ENCODE measurements around the gene FRAT2.
"Not testable (repeated sequence)": the region's sequence is repeated elsewhere in the genome, so short reads cannot be mapped to it uniquely, and the experiment has no call there.

The FRAT2 gene

GRCh38 chr10:97358349-97358748 lies 23.8 kb upstream of the FRAT2 start:
- H3K4me3 ChIP-seq (ENCODE audit: low read depth, low read length) = no peak overlapping the region
- DNase-seq (ENCODE audit: low read depth) = no peak

GRCh38 chr10:97356918-97357317 lies 22.4 kb upstream of the FRAT2 start:
- no peak overlapping the region for H3K4me3 ChIP-seq (ENCODE audit: low read depth, low read length)
- no peak for DNase-seq (ENCODE audit: low read depth)

DNA sequence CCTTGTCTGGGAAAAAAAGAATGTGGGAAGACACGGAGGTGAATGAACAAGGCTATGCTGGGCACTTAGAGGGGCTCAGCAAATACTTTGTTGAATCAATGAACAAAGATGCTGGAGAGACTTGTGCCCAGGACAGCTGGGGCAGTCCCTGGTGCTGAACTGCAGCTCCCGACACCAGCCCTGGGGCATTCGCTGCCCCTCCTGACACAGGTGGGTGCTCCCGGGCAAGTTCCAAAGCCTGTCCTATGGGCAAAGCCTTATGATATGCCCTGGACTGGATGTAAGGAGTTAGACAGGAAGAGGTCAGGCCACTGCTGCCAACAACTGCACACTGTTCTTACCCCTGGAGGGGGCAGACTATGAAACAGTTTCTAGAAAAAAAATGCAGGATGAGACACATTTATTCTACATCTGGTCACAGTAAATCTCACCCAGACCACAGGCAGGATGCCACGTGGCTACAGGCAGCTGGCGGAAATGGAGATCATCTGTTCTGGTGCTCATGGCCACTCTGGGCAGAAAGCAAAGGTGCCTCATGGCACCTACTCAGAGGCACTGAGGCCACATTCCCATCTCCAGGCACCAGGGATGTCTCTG lies 21.9 kb upstream of the FRAT2 start:
- H3K4me3 ChIP-seq (ENCODE audit: low read depth, low read length) = no peak overlapping the region
- DNase-seq (ENCODE audit: low read depth) = no peak

GRCh38 chr10:97355571-97355975 lies 21.0 kb upstream of the FRAT2 start:
- no peak for DNase-seq (ENCODE audit: low read depth)
- no peak overlapping the region for H3K4me3 ChIP-seq (ENCODE audit: low read depth, low read length)

- H3K4me3 ChIP-seq (ENCODE audit: low read depth, low read length) = no peak overlapping the region
- DNase-seq (ENCODE audit: low read depth) = no peak
Observed at GRCh38 chr10:97353945-97354344, 19.4 kb upstream of the FRAT2 start.

- no peak for DNase-seq (ENCODE audit: low read depth)
- H3K4me3 ChIP-seq (ENCODE audit: low read depth, low read length) = no peak overlapping the region
Observed at GRCh38 chr10:97349752-97350513, 15.4 kb upstream of the FRAT2 start.

GRCh38 chr10:97347317-97347716 lies 12.8 kb upstream of the FRAT2 start:
- DNase-seq (ENCODE audit: low read depth) = no peak

GRCh38 chr10:97343664-97344063 lies 9.1 kb upstream of the FRAT2 start:
- DNase-seq (ENCODE audit: low read depth); H3K4me3 ChIP-seq (ENCODE audit: low read depth, low read length): not testable (repeated sequence)

More at GRCh38 chr10:97347317-97347716, 12.8 kb upstream of the FRAT2 start:
- no peak overlapping the region for H3K4me3 ChIP-seq (ENCODE audit: low read depth, low read length)

DNA sequence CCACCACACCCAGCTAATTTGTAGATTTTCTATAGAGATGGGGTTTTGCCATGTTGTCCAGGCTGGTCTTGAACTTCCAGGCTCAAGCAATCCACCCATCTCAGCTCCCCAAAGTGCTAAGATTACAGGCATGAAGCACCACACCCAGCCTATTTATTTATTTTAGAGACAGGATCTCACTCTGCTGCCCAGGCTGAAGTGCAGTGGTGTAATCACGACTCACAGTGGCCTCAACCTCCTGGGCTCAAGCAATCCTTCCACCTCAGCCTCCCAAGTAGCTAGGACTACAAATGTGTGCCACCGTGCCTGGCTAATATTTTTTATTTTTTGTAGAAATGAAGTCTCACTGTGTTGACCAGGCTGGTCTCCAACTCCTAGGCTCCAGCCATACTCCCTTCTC lies 6.9 kb upstream of the FRAT2 start:
- no peak for DNase-seq (ENCODE audit: low read depth)
- no peak overlapping the region for H3K4me3 ChIP-seq (ENCODE audit: low read depth, low read length)

GRCh38 chr10:97338041-97338440 lies 3.5 kb upstream of the FRAT2 start:
- H3K4me3 ChIP-seq (ENCODE audit: low read depth, low read length) = no peak overlapping the region
- no peak for DNase-seq (ENCODE audit: low read depth)

- no peak for DNase-seq (ENCODE audit: low read depth)
- H3K4me3 ChIP-seq (ENCODE audit: low read depth, low read length) = no peak overlapping the region
Observed at GRCh38 chr10:97336942-97337831, 2.7 kb upstream of the FRAT2 start.

DNA sequence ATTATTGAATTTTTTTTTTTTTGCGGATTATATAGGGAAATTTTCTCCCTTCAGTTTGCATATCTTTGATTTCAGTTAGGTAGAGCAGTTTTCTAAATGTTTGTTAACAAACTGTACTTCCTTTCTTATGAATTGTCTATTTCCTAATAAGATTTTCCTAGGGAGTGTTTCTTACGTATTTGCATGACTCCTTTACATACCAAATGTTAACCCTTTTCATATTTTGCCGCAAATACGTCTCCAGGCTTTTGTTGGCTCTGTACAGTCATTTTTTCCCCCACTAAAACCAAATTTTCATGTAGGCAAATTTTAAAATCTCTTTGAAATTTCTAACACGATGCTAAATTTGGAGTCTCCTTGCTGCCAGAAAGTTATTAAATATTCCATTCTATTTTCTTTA lies 1.9 kb upstream of the FRAT2 start:
- no peak overlapping the region for H3K4me3 ChIP-seq (ENCODE audit: low read depth, low read length)
- DNase-seq (ENCODE audit: low read depth) = no peak

DNA sequence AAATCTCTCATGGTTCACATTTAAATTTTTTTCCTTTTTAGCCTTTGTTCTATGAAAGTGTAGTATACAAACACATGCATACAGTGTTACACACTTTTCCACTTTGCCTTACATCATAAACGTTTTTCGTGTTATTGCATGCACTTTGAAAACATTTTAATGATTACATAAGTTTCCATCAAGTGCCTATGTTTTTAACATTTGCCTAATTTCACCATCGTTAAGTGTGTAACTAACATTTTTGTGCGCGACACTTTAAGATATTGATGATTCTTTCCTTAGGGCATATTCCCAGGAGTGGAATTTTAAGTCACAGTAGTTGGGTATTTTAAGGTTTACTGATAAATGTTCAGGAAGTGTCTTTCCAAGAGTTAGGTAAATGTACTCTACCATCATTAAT lies 1.5 kb upstream of the FRAT2 start:
- H3K4me3 ChIP-seq (ENCODE audit: low read depth, low read length) = no peak overlapping the region

GRCh38 chr10:97335188-97335619 lies 675 bp upstream of the FRAT2 start:
- H3K4me3 ChIP-seq (ENCODE audit: low read depth, low read length) = peak overlapping the region; percentile 75
- DNase-seq (ENCODE audit: low read depth) = no peak

More for the DNA sequence above, 1.5 kb upstream of the FRAT2 start:
- DNase-seq (ENCODE audit: low read depth) = no peak

GRCh38 chr10:97333601-97334369 lies 744 bp downstream of the FRAT2 start:
- peak overlapping the region; percentile 75 for H3K4me3 ChIP-seq (ENCODE audit: low read depth, low read length)
- DNase-seq (ENCODE audit: low read depth) = no peak

GRCh38 chr10:97333351-97333600 lies 1.3 kb downstream of the FRAT2 start:
- H3K4me3 ChIP-seq (ENCODE audit: low read depth, low read length) = peak overlapping the region; percentile 75
- DNase-seq (ENCODE audit: low read depth) = no peak

GRCh38 chr10:97332591-97333350 lies 1.8 kb downstream of the FRAT2 start:
- DNase-seq (ENCODE audit: low read depth) = peak; percentile 40
- peak overlapping the region; percentile 75 for H3K4me3 ChIP-seq (ENCODE audit: low read depth, low read length)

- no peak overlapping the region for H3K4me3 ChIP-seq (ENCODE audit: low read depth, low read length)
- DNase-seq (ENCODE audit: low read depth) = no peak
Observed at GRCh38 chr10:97331153-97331703, 3.3 kb downstream of the FRAT2 start.

- DNase-seq (ENCODE audit: low read depth) = no peak
- no peak overlapping the region for H3K4me3 ChIP-seq (ENCODE audit: low read depth, low read length)
Observed at GRCh38 chr10:97329766-97330165, 4.8 kb downstream of the FRAT2 start.

Data from skeletal muscle cell (primary cell).